GM18517 (cell line): ENCODE results near the gene GANC.
"Not testable (repeated sequence)": the region's sequence is repeated elsewhere in the genome, so short reads cannot be mapped to it uniquely, and the experiment has no call there.

ENCODE experiments used
- ATAC-seq: cut with Tn5 transposase; IDR thresholded peaks from one replicate; pipeline ENCODE4 v1.9.1; 2021; ENCODE audit warnings: mild to moderate bottlenecking, moderate library complexity; ENCODE audit not compliant: unreplicated experiment

Gene GANC

DNA sequence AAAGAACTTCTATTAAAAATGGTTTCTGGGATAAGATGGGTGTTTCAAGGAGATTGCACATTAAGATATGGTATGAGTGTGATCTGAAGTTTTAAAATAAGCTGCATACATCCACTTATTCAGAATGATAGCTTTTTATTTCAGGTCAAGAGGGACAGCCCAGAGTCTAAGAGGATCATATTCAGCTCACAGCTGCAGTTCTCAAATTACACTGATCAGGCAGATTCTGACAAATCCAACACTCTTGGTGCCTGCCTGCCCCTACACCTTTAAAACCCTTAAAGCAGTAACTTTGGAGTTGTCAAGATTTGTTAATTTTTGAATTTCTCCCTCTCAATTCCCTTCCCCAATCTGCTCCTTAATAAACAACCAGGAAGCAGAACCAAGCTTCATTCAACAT is 9.3 kb downstream of the GANC start:
- no peak for ATAC-seq

DNA sequence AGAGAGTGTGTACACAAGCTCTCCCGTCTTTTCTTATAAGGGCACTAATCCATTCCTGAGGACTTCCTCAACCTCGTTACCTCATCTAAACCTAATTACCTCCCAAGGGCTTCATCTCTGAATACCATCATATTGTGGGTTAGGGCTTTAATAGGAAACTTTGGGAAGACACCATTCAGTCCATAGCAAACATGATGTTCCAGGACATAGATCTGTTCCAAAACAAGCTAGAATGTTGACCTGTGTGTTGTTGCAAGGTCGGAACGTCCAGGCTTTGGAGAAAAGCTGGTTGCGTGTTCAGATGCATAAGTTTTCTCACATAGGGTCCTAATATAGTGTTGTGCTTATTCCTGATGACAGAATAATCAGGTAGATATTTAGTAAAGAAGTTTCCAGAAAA is 9.9 kb downstream of the GANC start:
- no peak for ATAC-seq

GRCh38 chr15:42283671-42284070 is 10.7 kb downstream of the GANC start:
- no peak for ATAC-seq

DNA sequence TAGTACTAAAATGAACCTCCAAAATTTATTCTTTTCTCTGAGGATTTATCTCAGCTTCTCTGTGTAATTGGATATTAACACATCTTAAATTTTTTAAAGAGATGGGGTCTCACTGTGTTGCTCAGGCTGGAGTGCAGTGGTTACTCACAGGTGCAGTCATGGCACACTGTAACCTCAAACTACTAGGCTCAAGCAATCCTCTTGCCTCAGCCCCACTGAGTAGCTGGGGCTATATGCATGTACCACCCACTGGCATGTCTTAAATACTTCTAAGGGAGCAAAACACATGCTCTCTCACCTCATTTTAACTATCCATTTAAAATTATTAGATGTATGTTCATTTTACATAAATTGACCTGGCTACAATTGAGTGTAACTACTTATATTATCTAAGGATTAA is 11.6 kb downstream of the GANC start:
- ATAC-seq = no peak

DNA sequence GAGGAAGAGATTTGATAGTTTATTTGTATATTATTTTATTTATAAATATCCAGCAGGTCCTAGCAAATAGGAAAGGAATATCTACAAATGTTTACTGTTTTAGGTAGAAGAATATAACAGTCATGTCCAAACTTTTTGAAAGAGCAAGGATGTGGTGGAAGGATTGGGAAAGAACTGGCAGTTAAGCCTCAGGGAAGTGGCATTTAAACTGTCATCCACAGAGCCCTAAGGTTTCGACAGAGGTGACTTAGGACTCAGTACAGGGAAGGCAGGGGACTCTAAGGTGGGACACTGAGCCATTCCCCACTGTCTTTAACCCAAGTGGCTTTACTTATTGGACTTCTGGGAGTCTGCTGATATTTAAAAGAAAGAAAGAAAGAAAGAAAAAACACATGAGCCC is 12.0 kb downstream of the GANC start:
- ATAC-seq = no peak

DNA sequence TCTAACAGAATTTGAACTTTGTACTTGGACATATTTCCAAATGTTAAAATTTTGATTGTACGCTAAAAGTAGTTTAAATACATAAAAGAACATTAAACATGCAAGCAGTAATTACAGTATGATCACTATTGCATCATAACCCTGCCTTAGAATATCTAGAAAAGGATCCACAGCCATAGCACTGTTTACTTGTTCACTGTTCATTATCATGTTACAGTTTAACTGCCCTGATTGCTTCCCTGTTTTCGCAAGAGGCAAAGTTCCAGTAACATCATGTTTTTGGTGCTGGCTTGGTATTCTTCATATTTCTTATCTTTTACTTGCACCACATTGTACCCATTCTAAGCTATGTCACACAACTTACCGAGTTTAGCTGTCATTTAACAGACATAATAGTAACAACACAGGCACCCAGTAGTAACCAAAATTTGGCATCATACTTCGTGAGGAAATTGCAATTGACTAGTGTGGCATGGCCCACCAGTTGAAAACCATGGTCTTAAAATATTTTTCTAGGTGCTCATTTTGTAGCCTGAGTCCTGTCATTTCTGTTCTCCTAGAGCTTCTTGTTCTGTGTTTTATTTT is 13.5 kb downstream of the GANC start:
- no peak for ATAC-seq

DNA sequence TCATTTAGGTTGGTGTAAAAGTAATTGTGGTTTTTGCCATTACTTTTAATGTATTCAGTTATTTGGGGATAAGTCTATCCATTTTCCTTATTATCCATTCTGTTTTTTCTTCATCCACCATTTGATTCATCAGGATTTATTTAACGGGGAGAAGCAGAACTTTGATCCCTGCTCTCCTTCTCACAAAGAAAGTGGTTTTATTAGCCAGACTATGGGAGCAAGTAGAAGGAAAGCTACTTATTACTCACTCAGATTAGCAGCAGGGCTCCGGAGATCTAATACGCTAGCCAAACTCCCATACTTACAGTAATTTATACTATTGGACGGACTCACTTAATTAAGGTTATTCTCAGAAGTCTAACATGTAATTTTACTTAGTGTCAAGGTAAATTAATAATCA is 14.9 kb downstream of the GANC start:
- ATAC-seq = no peak

- ATAC-seq = no peak
Observed at GRCh38 chr15:42289166-42289565, 16.2 kb downstream of the GANC start.

DNA sequence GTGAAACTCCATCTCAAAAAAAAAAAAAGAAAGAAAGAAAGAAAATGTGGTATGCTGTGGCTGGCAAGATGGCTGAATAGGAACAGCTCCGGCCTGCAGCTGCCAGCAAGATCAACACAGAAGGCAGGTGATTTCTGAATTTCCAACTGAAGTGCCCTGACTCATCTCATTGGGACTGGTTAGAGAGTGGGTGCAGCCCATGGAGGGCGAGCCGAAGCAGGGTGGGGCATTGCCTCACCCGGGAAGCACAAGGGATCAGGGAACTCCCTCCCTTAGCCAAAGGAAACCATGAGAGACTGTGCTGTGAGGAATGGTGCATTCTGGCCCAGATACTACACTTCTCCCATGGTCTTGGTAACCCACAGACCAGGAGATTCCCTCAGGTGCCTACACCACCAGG is 28.0 kb downstream of the GANC start:
- ATAC-seq = not testable (repeated sequence)

- no peak for ATAC-seq
Observed at GRCh38 chr15:42306681-42307080, 33.7 kb downstream of the GANC start.

GRCh38 chr15:42313463-42313862 is 40.5 kb downstream of the GANC start:
- no peak for ATAC-seq

DNA sequence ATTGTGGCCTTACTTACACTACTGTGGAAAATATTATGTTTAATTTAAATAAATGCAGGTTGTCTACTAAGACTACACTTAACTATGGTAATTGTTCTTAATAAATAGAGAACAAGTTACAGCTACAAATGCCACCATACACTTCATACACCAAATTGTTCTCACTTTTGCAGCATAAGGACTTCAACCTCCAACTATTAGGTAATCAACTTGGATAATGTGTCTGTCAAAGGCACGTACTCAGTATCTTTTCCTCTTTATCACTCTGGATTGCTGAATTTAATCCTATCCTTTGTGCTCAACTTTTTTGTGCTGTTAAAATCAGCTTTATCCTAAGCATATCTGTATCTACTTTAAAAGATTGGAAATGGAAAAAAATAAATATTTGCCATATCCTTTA is 41.8 kb downstream of the GANC start:
- no peak for ATAC-seq

DNA sequence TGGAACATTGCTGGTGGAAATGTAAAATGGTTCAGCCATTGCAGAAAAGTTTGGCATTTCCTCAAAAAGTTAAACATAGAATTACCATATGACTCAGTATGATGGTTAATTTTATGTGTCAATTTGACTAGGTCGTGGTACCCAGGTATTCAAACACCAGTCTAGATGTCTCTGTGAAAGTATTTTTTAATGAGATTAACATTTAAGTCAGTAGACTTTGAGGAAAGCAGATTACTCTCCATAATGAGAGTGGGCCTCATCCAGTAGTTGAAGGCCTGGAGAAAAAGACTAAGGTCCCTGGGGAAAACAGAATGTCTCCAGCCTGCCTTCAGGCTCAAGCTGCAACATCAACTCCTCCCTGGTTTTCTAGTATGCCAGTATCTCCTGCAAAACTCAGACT is 42.5 kb downstream of the GANC start:
- ATAC-seq = no peak

GRCh38 chr15:42316282-42316805 is 43.3 kb downstream of the GANC start:
- not testable (repeated sequence) for ATAC-seq

DNA sequence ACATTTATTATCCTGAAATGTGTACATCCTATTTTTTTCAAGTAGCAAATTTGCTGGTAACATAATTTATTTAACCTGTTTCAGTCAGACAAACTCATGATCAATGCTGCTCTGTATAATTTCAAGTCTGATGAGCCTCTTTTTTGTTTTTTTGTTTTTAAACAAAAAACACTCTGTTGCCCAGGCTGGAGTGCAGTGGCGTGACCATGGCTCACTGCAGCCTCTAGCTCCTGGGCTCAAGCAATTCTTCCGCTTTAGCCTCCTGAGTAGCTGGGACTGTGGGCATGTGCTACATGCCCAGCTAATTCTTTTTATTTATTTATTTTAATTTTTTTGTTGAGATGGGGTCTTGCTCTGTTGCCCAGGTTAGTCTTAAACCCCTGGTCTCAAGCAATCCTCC is 46.2 kb downstream of the GANC start:
- no peak for ATAC-seq

DNA sequence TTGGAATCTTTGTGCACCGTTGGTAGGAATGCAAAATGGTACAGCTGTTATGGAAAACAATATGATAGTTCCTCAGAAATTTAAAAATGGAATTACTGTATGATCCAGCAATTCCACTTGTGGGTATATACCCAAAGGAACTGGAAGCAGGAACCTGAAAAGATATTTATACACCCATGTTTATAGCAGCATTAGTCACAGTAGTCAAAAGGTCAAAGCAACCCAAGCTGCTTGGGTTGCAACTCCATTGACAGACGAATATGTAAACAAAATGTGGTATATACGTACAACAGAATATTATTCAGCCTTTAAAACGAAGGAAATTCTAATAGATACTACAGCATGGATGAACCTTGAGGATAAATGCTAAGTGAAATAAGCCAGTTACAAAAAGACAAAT is 51.3 kb downstream of the GANC start:
- ATAC-seq = no peak

DNA sequence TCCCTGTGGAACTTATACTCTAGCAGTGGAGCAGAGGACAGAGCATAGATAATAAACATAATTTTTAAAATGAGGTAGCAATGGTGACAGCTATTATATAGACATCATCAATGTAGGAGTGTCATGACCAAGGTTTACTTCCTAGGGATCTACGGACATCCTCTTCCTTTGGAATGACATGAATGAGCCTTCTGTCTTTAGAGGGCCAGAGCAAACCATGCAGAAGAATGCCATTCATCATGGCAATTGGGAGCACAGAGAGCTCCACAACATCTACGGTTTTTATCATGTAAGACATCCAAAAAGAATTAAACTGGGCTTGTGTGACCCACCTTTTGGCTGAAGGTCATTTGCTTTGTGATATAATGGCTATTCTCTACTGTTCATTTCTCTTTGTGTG is 56.2 kb downstream of the GANC start:
- ATAC-seq = no peak

DNA sequence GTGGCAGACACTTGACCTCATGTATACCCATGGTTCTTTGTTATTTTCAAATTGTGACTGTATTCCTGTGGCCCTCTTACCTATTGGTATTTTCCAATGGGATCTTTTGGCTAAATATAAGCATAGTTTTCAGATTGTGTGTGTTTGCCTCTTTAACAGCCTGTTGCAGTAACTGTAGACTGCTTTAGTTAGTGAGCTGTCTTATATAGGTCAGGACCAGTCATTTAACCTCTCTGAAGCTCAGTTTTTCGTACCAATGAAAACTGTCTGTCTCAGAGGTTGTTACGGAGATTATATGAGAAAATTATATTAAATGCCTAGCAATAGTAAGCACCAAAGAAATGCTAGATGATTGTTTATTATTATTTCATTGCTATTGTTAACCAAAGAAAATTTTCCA is 57.0 kb downstream of the GANC start:
- no peak for ATAC-seq

- ATAC-seq = no peak
Observed at GRCh38 chr15:42331235-42331634, 58.2 kb downstream of the GANC start.

- no peak for ATAC-seq
Observed at GRCh38 chr15:42332331-42332730, 59.3 kb downstream of the GANC start.

GRCh38 chr15:42335074-42335473 is 62.1 kb downstream of the GANC start:
- ATAC-seq = no peak

DNA sequence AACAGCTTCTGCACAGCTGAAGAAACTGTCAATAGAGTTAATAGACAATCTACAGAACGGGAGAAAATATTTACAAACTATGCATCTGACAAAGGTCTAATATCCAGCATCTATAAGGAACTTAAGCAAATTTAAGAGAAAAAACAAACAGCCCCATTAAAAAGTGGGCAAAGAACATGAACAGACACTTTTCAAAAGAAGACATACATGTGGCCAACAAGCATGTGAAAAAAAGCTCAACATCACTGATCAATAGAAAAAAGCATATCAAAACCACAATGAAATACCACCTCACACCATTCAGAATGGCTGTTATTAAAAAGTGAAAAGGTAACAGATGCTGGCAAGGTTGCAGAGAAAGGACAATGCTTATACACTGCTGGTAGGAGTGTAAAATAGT is 63.6 kb downstream of the GANC start:
- ATAC-seq = not testable (repeated sequence)

- not testable (repeated sequence) for ATAC-seq
Observed at GRCh38 chr15:42337104-42337503, 64.1 kb downstream of the GANC start.
